GM18508 (cell line): ENCODE data around the gene NMUR2.

Experiments used
- ATAC-seq: cut with Tn5 transposase; IDR thresholded peaks from one replicate; pipeline ENCODE4 v1.9.1; 2021; ENCODE audit warnings: moderate number of reproducible peaks; ENCODE audit not compliant: insufficient read depth, unreplicated experiment

NMUR2 gene

GRCh38 chr5:152374711-152375275 is 30.3 kb downstream of the NMUR2 start:
- no peak for ATAC-seq

- ATAC-seq: no peak
Observed at GRCh38 chr5:152372875-152373274, 32.2 kb downstream of the NMUR2 start.

- no peak for ATAC-seq
Observed at GRCh38 chr5:152369298-152369697, 35.8 kb downstream of the NMUR2 start.

- no peak for ATAC-seq
Observed at GRCh38 chr5:152367554-152367953, 37.5 kb downstream of the NMUR2 start.

- no peak for ATAC-seq
Observed at GRCh38 chr5:152366716-152367115, 38.4 kb downstream of the NMUR2 start.

- no peak for ATAC-seq
Observed at GRCh38 chr5:152364899-152365298, 40.2 kb downstream of the NMUR2 start.

GRCh38 chr5:152364172-152364571 is 40.9 kb downstream of the NMUR2 start:
- ATAC-seq: no peak

GRCh38 chr5:152358861-152359568 is 46.1 kb downstream of the NMUR2 start:
- no peak for ATAC-seq

- ATAC-seq: no peak
Observed at GRCh38 chr5:152356506-152356905, 48.6 kb downstream of the NMUR2 start.

- no peak for ATAC-seq
Observed at GRCh38 chr5:152355061-152355460, 50.0 kb downstream of the NMUR2 start.

- ATAC-seq: no peak
Observed at GRCh38 chr5:152353001-152353400, 52.1 kb downstream of the NMUR2 start.

GRCh38 chr5:152349683-152350526 is 55.2 kb downstream of the NMUR2 start:
- ATAC-seq: no peak
